Measurements from ENCODE around the gene C9orf40.

C9orf40 gene

GRCh38 chr9:74952201-74953151 is at the start of gene C9orf40:
C9orf40 (minus strand) TSS chr9:74952912; CDS start chr9:74952611, 301 bp downstream.
- DNase-seq, result peak; percentile 88

GRCh38 chr9:75001719-75002421 is 49.2 kb upstream of the C9orf40 start:
- peak; percentile 56 for DNase-seq

DNA sequence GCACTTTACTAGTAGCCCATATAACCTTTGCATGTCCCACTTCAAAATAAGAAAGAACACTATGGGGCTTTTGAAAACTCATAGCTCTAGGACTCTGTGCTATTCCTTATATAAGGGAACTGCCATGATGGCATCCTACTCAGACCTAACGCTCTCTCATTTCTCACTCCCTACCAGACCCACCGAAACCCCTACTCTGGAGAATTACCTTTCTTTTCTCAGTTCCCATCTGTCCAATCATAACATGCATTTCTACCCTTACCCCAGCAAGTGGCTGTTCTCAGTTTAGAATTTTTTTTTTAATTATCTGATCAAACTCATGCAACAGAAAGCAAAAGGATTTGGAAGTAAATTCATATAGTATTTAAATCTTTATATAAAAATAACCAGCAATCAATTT is 48.1 kb upstream of the C9orf40 start:
- DNase-seq, result no peak

DNA sequence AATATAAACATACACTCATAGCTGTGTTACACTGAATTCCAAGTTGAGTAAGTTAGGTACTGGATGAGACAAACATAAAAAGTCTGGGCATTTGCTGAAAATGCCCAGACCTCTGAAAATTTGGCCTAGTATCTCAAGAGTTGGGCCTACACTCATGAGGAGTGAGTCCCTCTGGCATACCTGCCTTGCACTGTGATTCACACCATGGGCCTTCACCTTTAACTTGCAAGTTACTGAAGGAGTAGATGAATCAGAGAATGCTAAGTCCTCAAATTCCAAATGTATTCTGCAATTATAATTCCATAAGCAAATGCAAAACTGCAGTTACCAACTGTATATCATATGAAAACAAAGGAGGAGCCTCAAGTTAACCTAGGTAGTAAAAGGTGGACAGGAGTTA is 32.3 kb upstream of the C9orf40 start:
- no peak for DNase-seq

DNA sequence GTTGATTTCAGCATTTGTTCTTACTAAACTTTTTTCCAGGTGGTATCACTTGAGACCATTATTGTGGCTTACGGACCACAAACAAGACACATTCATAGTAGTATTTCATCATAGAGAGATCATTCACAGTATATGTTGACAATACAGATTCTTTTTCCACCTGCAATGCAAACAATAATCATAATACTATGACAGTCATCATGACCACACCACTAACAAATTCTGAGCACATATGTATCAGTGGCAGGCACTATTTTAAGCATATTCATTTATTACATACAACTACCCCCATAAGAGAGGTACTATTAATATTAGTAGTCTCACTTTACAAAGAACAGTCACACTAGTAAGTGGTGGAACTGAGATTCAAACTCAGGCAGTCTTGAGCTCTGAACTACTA is 31.0 kb upstream of the C9orf40 start:
- DNase-seq, result no peak

DNA sequence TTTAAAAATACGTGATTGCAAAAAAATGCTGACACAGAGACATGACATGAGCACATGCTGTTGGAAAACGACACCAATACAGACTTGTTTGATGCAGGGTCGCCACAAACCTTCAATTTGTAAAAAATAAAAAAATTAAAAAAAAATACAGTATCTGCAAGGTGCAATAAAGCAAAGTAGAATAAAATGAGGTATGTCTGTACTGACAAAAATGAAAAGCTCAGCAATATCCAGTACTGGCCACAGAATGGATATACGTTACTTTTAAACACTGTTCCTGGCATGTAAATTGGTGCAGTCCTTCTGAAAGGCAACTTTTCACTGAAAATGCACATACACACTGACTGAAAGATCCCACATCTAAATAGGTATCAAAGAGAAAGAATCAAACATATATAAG is 27.1 kb upstream of the C9orf40 start:
- no peak for DNase-seq

DNA sequence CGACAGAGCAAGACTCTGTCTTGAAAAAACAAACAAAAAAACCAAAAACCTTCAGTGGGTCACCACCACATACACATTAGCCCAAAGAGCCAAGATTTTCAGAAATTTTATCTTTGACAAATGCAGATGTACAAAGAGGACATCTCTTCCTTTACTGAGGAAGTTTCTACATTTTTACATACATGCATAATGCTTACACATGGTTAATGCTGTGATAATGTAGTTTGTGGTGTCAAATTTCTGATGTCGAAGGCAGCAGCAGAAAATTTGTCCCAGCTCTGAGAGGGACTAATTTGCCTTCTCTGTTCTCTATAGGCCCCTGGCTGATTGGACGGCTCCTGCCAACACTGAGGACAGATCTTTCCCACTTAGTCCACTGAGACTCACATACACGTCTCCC is 24.6 kb upstream of the C9orf40 start:
- no peak for DNase-seq

GRCh38 chr9:74975538-74975937 is 22.8 kb upstream of the C9orf40 start:
- DNase-seq, result no peak

GRCh38 chr9:74974558-74974957 is 21.8 kb upstream of the C9orf40 start:
- no peak for DNase-seq

DNA sequence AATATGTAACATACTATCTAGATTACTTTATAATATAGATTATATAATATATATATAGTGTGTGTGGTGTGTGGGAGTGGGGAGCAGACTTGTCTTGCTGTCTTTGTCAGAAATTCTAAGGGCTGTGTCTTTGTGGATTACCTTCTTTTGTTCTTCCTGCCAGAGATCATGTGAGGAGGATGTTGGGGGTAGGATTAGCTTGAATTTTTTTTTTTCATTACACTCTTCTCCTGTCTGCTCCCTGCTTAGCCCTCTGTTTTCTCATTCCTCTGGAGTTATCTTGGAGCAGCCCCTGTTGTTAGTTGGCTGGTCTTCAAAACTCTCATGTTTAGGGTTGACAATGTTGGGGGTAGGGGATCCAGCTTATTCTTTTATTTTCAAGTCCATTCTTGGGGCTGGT is 21.0 kb upstream of the C9orf40 start:
- DNase-seq, result no peak

GRCh38 chr9:74963056-74963455 is 10.3 kb upstream of the C9orf40 start:
- DNase-seq, result no peak

DNA sequence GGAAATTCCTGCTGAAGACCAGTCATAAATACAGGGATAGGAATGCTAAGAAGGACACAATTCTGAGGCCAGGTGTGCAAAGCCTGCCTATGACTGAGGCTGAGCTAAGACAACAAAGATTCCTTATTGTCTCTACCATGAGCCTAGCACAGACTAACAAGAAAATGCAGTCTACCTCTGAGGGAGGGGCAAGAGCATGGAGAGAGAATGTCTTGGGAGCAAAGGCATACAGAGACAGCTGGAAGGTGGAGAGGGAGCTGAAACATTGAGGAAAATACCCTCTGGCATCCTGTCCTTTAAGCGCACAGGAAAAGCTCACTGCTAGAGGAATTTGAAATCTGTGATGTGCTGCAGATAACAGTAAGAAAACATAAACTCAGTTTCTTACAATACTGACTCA is 8.8 kb upstream of the C9orf40 start:
- no peak for DNase-seq

DNA sequence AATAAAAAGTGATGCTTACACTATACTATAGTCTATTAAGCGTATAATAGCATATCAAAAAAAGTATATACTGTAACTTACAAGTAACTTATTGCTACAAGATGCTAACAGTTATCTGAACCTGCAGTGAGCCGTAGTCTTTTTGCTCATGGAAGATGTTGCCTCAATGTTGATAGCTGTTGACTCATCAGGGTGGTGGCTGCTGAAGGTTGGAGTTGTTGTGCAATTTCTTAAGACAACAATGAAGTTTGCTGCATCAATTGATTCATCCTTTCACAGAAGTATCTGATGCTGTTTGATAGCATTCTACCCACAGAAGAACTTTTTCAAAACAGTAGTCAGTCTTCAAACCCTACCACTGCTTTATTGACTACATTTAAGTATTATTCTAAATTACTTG is 7.8 kb upstream of the C9orf40 start:
- no peak for DNase-seq

DNA sequence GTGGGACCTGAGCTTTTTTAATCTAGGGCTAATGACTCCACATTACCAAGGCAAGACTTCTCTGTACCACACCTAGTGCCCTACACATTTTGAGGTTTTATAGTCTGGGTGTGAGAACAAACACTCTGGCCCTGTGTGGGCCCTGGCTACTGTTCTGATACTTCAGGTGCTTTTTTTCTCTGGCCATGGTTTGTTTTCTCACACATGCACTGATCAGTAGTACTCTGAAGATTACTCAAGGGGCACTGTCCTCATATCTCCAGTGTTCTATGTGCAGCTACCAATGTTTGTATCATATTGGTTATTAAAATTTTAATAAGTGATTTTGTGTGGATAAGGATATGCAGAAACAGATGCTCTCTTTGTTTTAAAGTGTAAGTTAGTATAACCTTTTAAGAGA is 5.9 kb upstream of the C9orf40 start:
- no peak for DNase-seq

DNA sequence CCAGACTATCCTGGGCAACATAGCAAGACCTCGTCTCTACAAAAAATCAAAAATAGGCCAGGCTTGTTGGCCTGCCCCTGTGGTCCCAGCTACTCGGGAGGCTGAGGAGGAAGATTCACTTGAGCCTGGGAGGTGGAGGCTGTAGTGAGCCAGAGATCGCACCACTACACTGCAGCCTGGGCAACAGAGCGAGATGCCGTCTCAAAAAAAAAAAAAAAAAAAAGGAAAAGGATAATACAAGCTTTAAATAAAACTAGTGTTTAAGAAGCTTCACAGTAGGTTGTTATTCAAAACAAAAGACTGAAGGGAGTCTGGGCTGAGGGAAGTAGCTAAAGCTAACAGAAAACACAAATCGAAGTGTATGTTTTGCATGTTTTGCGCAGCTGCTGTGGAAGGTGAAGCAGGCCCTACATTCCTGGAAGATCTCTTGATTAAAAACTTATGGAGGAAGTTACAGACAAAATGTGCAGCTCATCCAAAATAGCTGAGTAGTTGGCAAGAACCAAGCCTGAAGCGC is 581 bp upstream of the C9orf40 start:
- DNase-seq, result no peak

DNA sequence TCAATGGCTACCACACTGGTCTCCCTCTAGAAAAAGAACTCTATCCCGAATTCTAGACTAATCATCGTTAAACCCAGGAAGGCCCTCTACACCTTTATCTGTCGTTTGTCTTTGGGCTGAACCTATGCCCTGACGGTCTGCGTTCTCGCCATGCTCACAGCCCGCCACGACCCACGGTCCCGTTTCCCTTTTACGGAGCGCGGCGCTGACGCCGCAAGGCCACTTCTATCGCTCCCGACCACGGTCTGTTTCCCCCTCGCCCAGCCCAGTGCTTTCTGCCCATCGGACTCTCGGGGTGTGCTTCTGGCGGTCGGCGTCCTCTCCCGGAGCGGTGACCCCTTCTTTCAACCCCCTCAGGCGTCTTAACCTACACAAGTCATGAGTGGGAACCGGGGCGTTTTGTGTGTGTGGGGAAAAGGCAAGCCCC is 974 bp downstream of the C9orf40 start:
- DNase-seq, result peak; percentile 35

DNA sequence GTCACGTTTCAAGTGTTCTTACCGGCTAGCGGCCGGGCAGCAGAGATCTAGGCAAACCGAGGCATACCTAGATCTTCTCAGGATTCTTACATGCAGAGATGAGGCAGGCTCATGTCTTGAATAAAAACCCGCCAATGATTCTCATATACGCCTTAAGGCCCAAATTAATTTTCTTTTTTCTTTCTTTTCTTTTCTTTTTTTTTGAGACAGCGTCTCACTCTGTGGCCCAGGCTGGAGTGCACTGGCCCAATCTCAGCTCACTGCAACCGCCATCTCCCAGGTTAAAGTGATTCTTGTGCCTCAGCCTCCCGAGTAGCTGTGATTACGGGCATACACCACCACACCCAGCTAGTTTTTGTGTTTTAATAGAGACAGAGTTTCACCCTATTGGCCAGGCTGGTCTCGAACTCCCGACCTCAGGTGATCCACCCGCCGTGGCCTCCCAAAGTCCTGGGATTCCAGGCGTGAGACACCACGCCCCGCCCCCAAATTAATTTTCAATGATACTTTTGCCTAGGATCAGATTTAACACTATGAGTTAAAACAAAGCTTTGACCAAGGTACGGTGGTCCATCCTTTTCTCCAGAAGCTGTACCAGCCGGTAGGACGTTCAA is 1.5 kb downstream of the C9orf40 start:
- DNase-seq, result no peak

- DNase-seq, result no peak
Observed at GRCh38 chr9:74949859-74950855, 2.6 kb downstream of the C9orf40 start.

GRCh38 chr9:74948937-74949336 is 3.8 kb downstream of the C9orf40 start:
- DNase-seq, result no peak

DNA sequence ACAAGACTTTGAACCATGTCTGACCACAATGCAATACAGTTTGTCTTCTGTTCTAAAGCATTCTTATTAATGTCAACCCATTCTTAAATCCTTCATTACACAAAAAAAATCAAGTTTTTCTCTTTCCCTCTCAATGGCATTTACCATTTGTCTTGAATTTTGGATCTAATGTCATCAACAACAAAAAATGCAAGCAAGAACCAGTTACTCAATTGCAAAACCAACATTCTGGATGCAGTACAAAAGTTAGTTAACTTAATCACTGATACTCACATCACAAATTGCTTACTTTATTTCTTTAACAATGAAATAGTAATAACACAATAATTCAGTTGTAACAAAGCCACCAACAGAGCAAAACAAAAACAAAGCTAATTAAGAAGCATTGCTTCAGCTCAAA is 6.0 kb downstream of the C9orf40 start:
- DNase-seq, result no peak

DNA sequence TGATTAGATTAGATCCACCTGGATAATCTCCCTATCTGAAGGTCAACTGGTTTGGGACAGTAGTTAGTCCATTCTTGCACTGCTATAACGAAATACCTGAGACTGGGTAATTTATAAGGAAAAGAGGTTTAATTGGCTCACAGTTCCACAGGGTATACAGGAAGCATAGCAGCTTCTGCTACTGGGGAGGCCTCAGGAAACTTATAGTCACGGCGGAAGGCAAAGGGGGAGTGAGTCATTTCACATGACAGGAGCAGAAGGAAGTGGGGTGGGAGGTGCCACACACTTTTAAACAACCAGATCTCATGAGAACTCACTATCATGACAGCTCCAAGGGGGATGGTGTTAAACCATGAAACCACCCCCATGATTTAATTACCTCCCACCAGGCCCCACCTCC is 9.9 kb downstream of the C9orf40 start:
- no peak for DNase-seq

DNA sequence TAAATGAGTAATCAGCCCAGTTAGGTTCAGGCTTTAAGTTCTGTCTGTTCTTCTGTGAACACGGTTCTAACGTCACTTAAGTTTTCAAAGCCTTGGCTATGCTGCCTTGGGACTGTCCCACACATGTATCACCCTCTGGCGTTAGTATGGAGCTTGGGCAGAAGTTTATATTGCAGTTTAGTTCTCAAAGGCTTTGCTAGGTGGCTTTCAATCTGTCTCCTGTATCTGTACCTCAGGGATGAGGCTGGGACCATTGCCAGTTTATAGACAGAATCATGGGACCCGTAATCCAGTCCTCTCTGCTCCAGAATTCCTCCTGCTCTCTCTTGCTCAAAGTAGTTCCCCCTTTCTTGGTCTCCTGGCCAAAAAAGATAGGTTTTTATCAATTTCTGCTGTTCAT is 12.1 kb downstream of the C9orf40 start:
- DNase-seq, result no peak
